ENCODE data around the gene ZNF24.
A peak's percentile ranks its signal among the peaks of the same experiment; 100 is the strongest.

The ZNF24 gene

GRCh38 chr18:35290094-35290735 is 54.0 kb downstream of the ZNF24 start, which contains the start of gene ZSCAN30:
ZSCAN30 (minus strand) TSS chr18:35290229; CDS start chr18:35264352, 25,877 bp downstream.
- peak; percentile 99 for DNase-seq

- no peak for DNase-seq
Observed at GRCh38 chr18:35289727-35290093, 54.5 kb downstream of the ZNF24 start.

- no peak for DNase-seq
Observed at GRCh38 chr18:35289293-35289692, 54.9 kb downstream of the ZNF24 start.

- DNase-seq = no peak
Observed at GRCh38 chr18:35284841-35285240, 59.4 kb downstream of the ZNF24 start.

GRCh38 chr18:35283923-35284794 is 60.1 kb downstream of the ZNF24 start:
- DNase-seq = no peak

- no peak for DNase-seq
Observed at GRCh38 chr18:35282353-35282752, 61.9 kb downstream of the ZNF24 start.
